B cell (primary cell): Measurements from ENCODE around the gene AOPEP. TPM values are rescaled to one million over a fixed set of nuclear protein-coding genes. Genes with fewer than 3 reads are reported as not detected.

Source experiments
- ATAC-seq: fragments of 200-7000 bp; cut with Tn5 transposase; one replicate; pipeline ENCODE4 v1.10.0; 2021; ENCODE audit warnings: low read depth, mild to moderate bottlenecking, moderate number of reproducible peaks, moderate library complexity
- CTCF ChIA-PET: fragments of 350-600 bp; sonication (Branson Sonifier 250); formaldehyde crosslinking; loops from one replicate; lab custom pipeline; 2021; ENCODE audit warnings: antibody characterized with exemption, inconsistent platforms; lab: Charles Lee
- POLR2A ChIA-PET: fragments of 350-600 bp; sonication (Branson Sonifier 250); formaldehyde crosslinking; loops from one replicate; lab custom pipeline; 2021; ENCODE audit warnings: antibody characterized with exemption; lab: Charles Lee
- DNase-seq: peaks from one replicate; pipeline ENCODE4 v3.0.0; 2013
- H2AFZ ChIP-seq: 2 replicates; pipeline ENCODE4 v1.6.1; 2012; ENCODE audit warnings: mild to moderate bottlenecking, low read depth, low read length; ENCODE audit not compliant: insufficient read depth, poor library complexity, severe bottlenecking
- H3K27ac ChIP-seq, 2 donors: 1 replicate in 1 of 2; 2 replicates in 1 of 2; pipeline ENCODE4 v1.5.1; 2012 to 2013; ENCODE audit warnings: low read length in 2 of 2, mild to moderate bottlenecking in 2 of 2, moderate library complexity in 1 of 2
- H3K27me3 ChIP-seq, 4 experiments: fragments of 200-600 bp in 1 of 4; sonication (generic) in 1 of 4; replicated peaks in 1 of 4; 1 replicate in 2 of 4; 2 replicates in 2 of 4; pipeline versions ENCODE4 v1.6.1 to v1.7.0; 2013 to 2016; ENCODE audit warnings: low read length in 3 of 4, mild to moderate bottlenecking in 2 of 4, mixed read lengths in 1 of 4, moderate library complexity in 1 of 4; ENCODE audit not compliant: insufficient read depth in 4 of 4, control insufficient read depth in 3 of 4; ENCODE audit errors: control extremely low read depth in 1 of 4
- H3K36me3 ChIP-seq, 2 experiments: replicated peaks in 1 of 2; 1 replicate in 1 of 2; 2 replicates in 1 of 2; pipeline versions ENCODE4 v1.6.1 to v1.7.1; 2013; ENCODE audit warnings: low read length in 1 of 2; ENCODE audit not compliant: insufficient read depth in 2 of 2, control insufficient read depth in 1 of 2; ENCODE audit errors: control extremely low read depth in 1 of 2, extremely low read depth in 1 of 2
- H3K4me1 ChIP-seq, 2 donors: fragments of 200-600 bp in 1 of 2; sonication (generic) in 1 of 2; 1 replicate in 1 of 2; 2 replicates in 1 of 2; pipeline versions ENCODE4 v1.5.1 to v1.6.1; 2013 to 2017; ENCODE audit warnings: low read length in 2 of 2; ENCODE audit not compliant: control insufficient read depth in 2 of 2, insufficient read depth in 2 of 2
- H3K4me2 ChIP-seq: replicated peaks from 2 replicates; pipeline ENCODE3; 2012; ENCODE audit warnings: mild to moderate bottlenecking, low read depth, low read length; ENCODE audit not compliant: poor library complexity, severe bottlenecking
- H3K4me3 ChIP-seq, 5 experiments: fragments of 200-600 bp in 1 of 5; sonication (generic) in 1 of 5; 1 replicate in 3 of 5; 2 replicates in 2 of 5; pipeline versions ENCODE4 v1.5.1 to v1.7.0; 2011 to 2016; ENCODE audit warnings: low read length in 4 of 5, mild to moderate bottlenecking in 4 of 5, low read depth in 2 of 5, control low read depth in 1 of 5, moderate library complexity in 1 of 5; ENCODE audit not compliant: insufficient read depth in 1 of 5; ENCODE audit errors: control extremely low read depth in 1 of 5, extremely low read depth in 1 of 5
- H3K79me2 ChIP-seq: fragments of 200-600 bp; sonication (generic); one replicate; pipeline ENCODE4 v1.6.0; 2016; ENCODE audit warnings: low read length; ENCODE audit not compliant: control insufficient read depth, insufficient read depth
- H3K9ac ChIP-seq: fragments of 200-600 bp; sonication (generic); 2 replicates; pipeline ENCODE4 v1.6.1; 2017; ENCODE audit warnings: mild to moderate bottlenecking, low read length, moderate library complexity
- H3K9me3 ChIP-seq, 3 donors: one replicate each; pipeline versions ENCODE4 v1.6.1 to v1.7.1; 2013; ENCODE audit warnings: low read length in 2 of 3; ENCODE audit not compliant: control insufficient read depth in 2 of 3, insufficient read depth in 1 of 3; ENCODE audit errors: control extremely low read depth in 1 of 3
- H4K20me1 ChIP-seq: 2 replicates; pipeline ENCODE4 v1.6.0; 2012; ENCODE audit warnings: mild to moderate bottlenecking, low read length; ENCODE audit not compliant: insufficient read depth, control insufficient read depth, poor library complexity, severe bottlenecking
- H3K27ac Mint-ChIP-seq: one replicate; pipeline ENCODE4 v1.8.0; 2021; ENCODE audit warnings: mixed read lengths
- H3K27me3 Mint-ChIP-seq: one replicate; pipeline ENCODE4 v1.8.0; 2021; ENCODE audit warnings: mixed read lengths
- H3K4me1 Mint-ChIP-seq: one replicate; pipeline ENCODE4 v1.8.0; 2021; ENCODE audit warnings: mixed read lengths
- H3K4me3 Mint-ChIP-seq: one replicate; pipeline ENCODE4 v1.8.0; 2021; ENCODE audit warnings: mixed read lengths
- H3K9me3 Mint-ChIP-seq: one replicate; pipeline ENCODE4 v1.8.0; 2022; ENCODE audit warnings: mixed read lengths; ENCODE audit not compliant: insufficient read depth
- EZH2 ChIP-seq: IDR thresholded peaks from 2 replicates; pipeline ENCODE4 v1.6.1; 2012; ENCODE audit warnings: borderline replicate concordance, low read depth, mild to moderate bottlenecking, moderate library complexity, low read length; ENCODE audit not compliant: insufficient read depth, poor library complexity, severe bottlenecking
- WGBS: methylation state at CpG from one replicate; pipeline ENCODE4 v1.1.5; 2013; ENCODE audit warnings: missing lambda C conversion rate; ENCODE audit not compliant: insufficient coverage; 5-methylcytosine and 5-hydroxymethylcytosine counted together
- intact Hi-C: fragments of 100-400 bp; cut with micrococcal nuclease; formaldehyde crosslinking; loops from one replicate; pipeline ENCODE4 v1.10.0; 2022
- polyA plus RNA-seq: library from polyadenylated mRNA; depleted of rRNA; stranded (reverse); fragments of >200 nt; gene quantifications from 2 replicates; pipeline ENCODE4 v1.2.3, GENCODE V29; 2012
- total RNA-seq, 2 donors: library from RNA; stranded (reverse); fragments of 120-200 nt in 1 of 2; gene quantifications; 1 replicate in 1 of 2; 2 replicates in 1 of 2; pipeline versions ENCODE4 v1.2.3 to v1.2.4, GENCODE V29; 2013 to 2022
- TF ChIP-seq, protein P1 (sequence below): fragments of 200-600 bp; IDR thresholded peaks from one replicate; pipeline ENCODE4 v1.8.0; 2022; ENCODE audit warnings: antibody characterized with exemption, mild to moderate bottlenecking

Gene AOPEP
- total and polyA plus RNA-seq, 2 donors (not counting 1 experiment from before 2014, with no cell fraction given) = 5.1 to 35.8 TPM

DNA sequence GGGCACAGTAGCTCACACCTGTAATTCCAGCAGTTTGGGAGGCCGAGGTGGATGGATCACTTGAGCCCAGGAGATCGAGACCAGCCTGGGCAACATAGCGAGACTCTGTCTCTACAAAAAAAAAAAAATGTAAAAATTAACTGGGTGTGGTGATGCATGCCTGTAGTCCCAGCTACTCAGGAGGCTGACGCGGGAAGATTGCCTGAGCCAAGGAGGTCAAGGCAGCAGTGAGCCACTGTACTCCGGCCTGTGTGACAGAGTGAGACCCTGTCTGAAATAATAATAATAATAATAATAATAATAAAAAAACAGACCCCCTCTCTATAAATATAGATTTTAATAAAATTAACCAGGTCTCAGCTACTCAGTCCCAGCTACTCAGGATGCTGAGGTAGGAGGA is 179.7 kb downstream of the AOPEP start:
- no peaks in the 10 kb centered on the region for H3K27me3 ChIP-seq
- H3K4me1 ChIP-seq = no peaks in the 10 kb centered on the region
- DNase-seq (no peak), ATAC-seq (no peak)
- H3K4me2 ChIP-seq = no peak overlapping the region
- ChIA-PET CTCF (interaction anchor here (1.8 kb wide), 1 partner anchor 12 kb away, joined by 7 read pairs; no protein-coding TSS in a partner anchor), POLR2A (no interaction called here)
- no peak overlapping the region for H3K27ac ChIP-seq
- 100% methylated on average over 1 of the region's 6 CpGs for WGBS
- H4K20me1 ChIP-seq = no peaks in the 10 kb centered on the region
- no peaks in the 10 kb centered on the region for H3K36me3 ChIP-seq
- H3K9ac ChIP-seq = no peak overlapping the region
- no peak overlapping the region for H2AFZ ChIP-seq
- Mint-ChIP-seq H3K4me1 (no peaks in the 10 kb centered on the region), H3K4me3 (no peak overlapping the region), H3K27me3 (no peaks in the 10 kb centered on the region), H3K9me3 (no peaks in the 10 kb centered on the region), H3K27ac (no peak overlapping the region)
- intact Hi-C loops = no loop called here
- no peak overlapping the region for H3K4me3 ChIP-seq
- H3K79me2 ChIP-seq = no peaks in the 10 kb centered on the region
- no peaks in the 10 kb centered on the region for H3K9me3 ChIP-seq
- TF ChIP-seq EZH2 = no peak
- TF ChIP-seq, protein P1, sequence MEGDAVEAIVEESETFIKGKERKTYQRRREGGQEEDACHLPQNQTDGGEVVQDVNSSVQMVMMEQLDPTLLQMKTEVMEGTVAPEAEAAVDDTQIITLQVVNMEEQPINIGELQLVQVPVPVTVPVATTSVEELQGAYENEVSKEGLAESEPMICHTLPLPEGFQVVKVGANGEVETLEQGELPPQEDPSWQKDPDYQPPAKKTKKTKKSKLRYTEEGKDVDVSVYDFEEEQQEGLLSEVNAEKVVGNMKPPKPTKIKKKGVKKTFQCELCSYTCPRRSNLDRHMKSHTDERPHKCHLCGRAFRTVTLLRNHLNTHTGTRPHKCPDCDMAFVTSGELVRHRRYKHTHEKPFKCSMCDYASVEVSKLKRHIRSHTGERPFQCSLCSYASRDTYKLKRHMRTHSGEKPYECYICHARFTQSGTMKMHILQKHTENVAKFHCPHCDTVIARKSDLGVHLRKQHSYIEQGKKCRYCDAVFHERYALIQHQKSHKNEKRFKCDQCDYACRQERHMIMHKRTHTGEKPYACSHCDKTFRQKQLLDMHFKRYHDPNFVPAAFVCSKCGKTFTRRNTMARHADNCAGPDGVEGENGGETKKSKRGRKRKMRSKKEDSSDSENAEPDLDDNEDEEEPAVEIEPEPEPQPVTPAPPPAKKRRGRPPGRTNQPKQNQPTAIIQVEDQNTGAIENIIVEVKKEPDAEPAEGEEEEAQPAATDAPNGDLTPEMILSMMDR = no peak

DNA sequence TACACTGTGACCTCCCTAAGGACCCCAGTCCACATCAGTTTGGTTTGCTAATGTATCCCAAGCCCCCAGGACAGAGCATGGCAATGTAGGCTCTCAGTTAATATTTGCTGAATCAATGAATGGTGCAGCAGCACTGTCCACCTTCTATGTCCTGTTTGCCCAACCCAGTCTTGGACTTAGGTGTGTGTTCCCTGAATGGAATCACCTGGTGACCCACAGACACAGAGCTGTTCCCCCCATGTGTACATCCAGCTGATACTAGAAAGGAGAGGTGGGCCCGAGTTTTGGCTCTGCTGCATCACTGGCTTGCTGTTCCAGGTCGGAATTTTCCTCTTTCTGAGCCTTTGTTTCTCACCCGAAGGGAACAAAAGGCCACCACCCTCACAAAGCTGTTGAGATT is 180.2 kb downstream of the AOPEP start:
- DNase-seq (no peak), ATAC-seq (no peak)
- POLR2A ChIA-PET = no interaction called here
- Histone ChIP-seq H3K4me2 (no peak overlapping the region), H3K9me3 (no peaks in the 10 kb centered on the region), H3K27me3 (no peaks in the 10 kb centered on the region), H3K79me2 (no peaks in the 10 kb centered on the region), H3K36me3 (no peaks in the 10 kb centered on the region), H3K27ac (no peak overlapping the region), H3K4me1 (no peaks in the 10 kb centered on the region), H3K9ac (no peak overlapping the region), H4K20me1 (no peaks in the 10 kb centered on the region), H3K4me3 (no peak overlapping the region), H2AFZ (no peak overlapping the region)
- intact Hi-C loops = no loop called here
- Mint-ChIP-seq H3K27me3 (no peaks in the 10 kb centered on the region), H3K4me1 (no peaks in the 10 kb centered on the region), H3K27ac (no peak overlapping the region), H3K9me3 (no peaks in the 10 kb centered on the region), H3K4me3 (no peak overlapping the region)
- no CpG with 5 or more reads among the region's 3 CpGs for WGBS
- no peak for TF ChIP-seq EZH2
- TF ChIP-seq, protein P1 = no peak
- CTCF ChIA-PET = interaction anchor here (1.8 kb wide), 1 partner anchor 11 kb away, joined by 7 read pairs; no protein-coding TSS in a partner anchor
